Liver (tissue), 3 donors: ENCODE results near the gene MERTK.

Source experiments
- ATF3 ChIP-seq: IDR thresholded peaks from 2 replicates; pipeline ENCODE4 v1.6.1; 2016; ENCODE audit warnings: antibody characterized with exemption
- CTCF ChIP-seq: fragments of 150-350 bp; IDR thresholded peaks from 2 replicates; pipeline ENCODE4 v1.5.1; 2017; ENCODE audit warnings: improper control_type of control experiment, low read depth, low read length; ENCODE audit not compliant: missing input control
- EGR1 ChIP-seq, 2 donors: IDR thresholded peaks; 2 replicates each; pipeline ENCODE4 v1.6.1; 2016 to 2018; ENCODE audit warnings: antibody characterized with exemption in 2 of 2, low read depth in 2 of 2
- FOXA2 ChIP-seq: IDR thresholded peaks from 2 replicates; pipeline ENCODE4 v1.6.1; 2016; ENCODE audit warnings: antibody characterized with exemption
- GABPA ChIP-seq, 2 donors: IDR thresholded peaks in 1 of 2; conservative IDR thresholded peaks in 1 of 2; 2 replicates each; pipeline ENCODE4 v1.6.1; 2016; ENCODE audit warnings: antibody characterized with exemption in 2 of 2, mild to moderate bottlenecking in 1 of 2, moderate library complexity in 1 of 2
- JUND ChIP-seq, 2 donors: IDR thresholded peaks; 2 replicates each; pipeline ENCODE4 v1.6.1; 2016; ENCODE audit warnings: antibody characterized with exemption in 2 of 2
- MAX ChIP-seq: IDR thresholded peaks from 2 replicates; pipeline ENCODE4 v1.6.1; 2016; ENCODE audit warnings: antibody characterized with exemption
- RAD21 ChIP-seq, 2 donors: IDR thresholded peaks; 2 replicates each; pipeline ENCODE4 v1.6.1; 2016; ENCODE audit warnings: antibody characterized with exemption in 2 of 2, mild to moderate bottlenecking in 2 of 2
- SP1 ChIP-seq: IDR thresholded peaks from 2 replicates; pipeline ENCODE4 v1.6.1; 2018; ENCODE audit warnings: antibody characterized with exemption, mild to moderate bottlenecking
- TAF1 ChIP-seq: conservative IDR thresholded peaks from 2 replicates; pipeline ENCODE4 v1.6.1; 2016; ENCODE audit warnings: antibody characterized with exemption, mild to moderate bottlenecking
- YY1 ChIP-seq: IDR thresholded peaks from 2 replicates; pipeline ENCODE4 v1.6.1; 2016; ENCODE audit warnings: antibody characterized with exemption, mild to moderate bottlenecking
- donor health status: healthy.
- donor health status: healthy.

GRCh38 chr2:112024896-112025491 lies 126.6 kb downstream of the MERTK start:
- TF ChIP-seq CTCF (no peak), TAF1 (no peak), MAX (no peak), RAD21 (IDR thresholded peaks at IDR 0.05) (no peak), EGR1 (IDR thresholded peaks at IDR 0.05; ENCODE audit: low read depth in 2 of 2) (no peak), YY1 (no peak), FOXA2 (no peak), GABPA (IDR thresholded peaks at IDR 0.05 in 1 of 2, conservative IDR thresholded peaks at IDR 0.05 in 1 of 2) (no peak), ATF3 (no peak), SP1 (no peak), JUND (IDR thresholded peaks at IDR 0.05) (no peak)
